Measurements from ENCODE around the gene TFAP2D. TPM values are rescaled to one million over a fixed set of nuclear protein-coding genes. Genes with fewer than 3 reads are reported as not detected.

Gene TFAP2D
- total RNA-seq, 2 donors from 2014 or later = not detected

GRCh38 chr6:50707652-50708300 lies 5.5 kb upstream of the TFAP2D start:
- no peak for TF ChIP-seq CTCF (IDR thresholded peaks at IDR 0.05)
- ATAC-seq (ENCODE audit: insufficient number of reproducible peaks, low FRiP score, low read depth) = no peak
- H3K4me3 ChIP-seq = no peak overlapping the region
- no peaks in the 10 kb centered on the region for H3K27me3 ChIP-seq (replicated peaks; ENCODE audit: insufficient read depth)
- no peak for DNase-seq (ENCODE audit: low spot score)
- H3K9me3 ChIP-seq = no peaks in the 10 kb centered on the region
- no peak overlapping the region for H3K27ac ChIP-seq
- no peaks in the 10 kb centered on the region for H3K36me3 ChIP-seq
- H3K4me1 ChIP-seq (ENCODE audit: control insufficient read depth in 1 of 2, low read depth in 2 of 2) = peaks cover 0 to 7% of the 10 kb centered on the region in 2 donors

DNA sequence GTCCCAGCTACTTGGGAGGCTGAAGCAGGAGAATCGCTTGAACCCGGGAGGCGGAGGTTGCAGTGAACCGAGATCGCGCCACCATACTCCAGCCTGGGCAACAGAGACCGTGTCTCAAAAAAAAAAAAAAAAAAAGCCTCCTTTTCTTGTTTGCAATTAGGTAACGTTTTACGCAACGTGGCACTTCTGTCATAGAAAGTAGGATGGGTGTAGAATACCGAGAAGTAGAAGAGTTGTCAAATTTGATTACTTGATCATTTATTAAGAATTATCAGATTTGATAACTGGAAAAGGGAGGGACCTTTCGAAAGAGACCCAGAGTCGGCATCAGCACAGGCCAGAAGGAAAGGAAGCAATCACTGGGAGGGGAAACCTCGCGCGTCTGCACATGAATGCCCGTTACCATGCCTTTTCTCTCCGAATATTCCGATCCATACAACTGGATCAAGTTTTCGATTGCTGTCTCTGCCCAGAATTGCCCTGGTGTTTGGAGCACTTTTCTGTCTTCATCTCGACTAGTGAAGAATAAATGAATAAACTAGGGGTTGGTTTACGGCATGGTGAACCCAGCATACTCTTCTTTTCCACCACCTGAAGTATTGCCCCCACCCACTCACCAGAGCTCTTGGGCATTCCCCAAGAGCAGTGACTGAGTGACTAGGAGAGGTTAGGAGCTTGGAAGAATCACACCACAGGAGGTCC lies 4.5 kb upstream of the TFAP2D start:
- H3K27me3 ChIP-seq (replicated peaks; ENCODE audit: insufficient read depth) = no peaks in the 10 kb centered on the region
- no peak for TF ChIP-seq CTCF (IDR thresholded peaks at IDR 0.05)
- no peak for ATAC-seq (ENCODE audit: insufficient number of reproducible peaks, low FRiP score, low read depth)

GRCh38 chr6:50709366-50709734 lies 4.0 kb upstream of the TFAP2D start:
- H3K36me3 ChIP-seq = no peaks in the 10 kb centered on the region
- H3K4me3 ChIP-seq = no peak overlapping the region
- DNase-seq (ENCODE audit: low spot score) (no peak), ATAC-seq (ENCODE audit: insufficient number of reproducible peaks, low FRiP score, low read depth) (no peak)
- H3K9me3 ChIP-seq = no peaks in the 10 kb centered on the region
- H3K27me3 ChIP-seq (replicated peaks; ENCODE audit: insufficient read depth) = no peaks in the 10 kb centered on the region
- no peak overlapping the region for H3K27ac ChIP-seq
- no peak for TF ChIP-seq CTCF (IDR thresholded peaks at IDR 0.05)
- H3K4me1 ChIP-seq (ENCODE audit: control insufficient read depth in 1 of 2, low read depth in 2 of 2) = peaks cover 0 to 7% of the 10 kb centered on the region in 2 donors

More for the DNA sequence above, 4.5 kb upstream of the TFAP2D start:
- Histone ChIP-seq H3K4me1 (ENCODE audit: control insufficient read depth in 1 of 2, low read depth in 2 of 2) (peaks cover 0 to 7% of the 10 kb centered on the region in 2 donors), H3K27ac (no peak overlapping the region), H3K9me3 (no peaks in the 10 kb centered on the region), H3K36me3 (no peaks in the 10 kb centered on the region), H3K4me3 (no peak overlapping the region)
- no peak for DNase-seq (ENCODE audit: low spot score)

- ATAC-seq (ENCODE audit: insufficient number of reproducible peaks, low FRiP score, low read depth) = no peak
- no peak overlapping the region for H3K27ac ChIP-seq
- H3K27me3 ChIP-seq (replicated peaks; ENCODE audit: insufficient read depth) = no peaks in the 10 kb centered on the region
- H3K9me3 ChIP-seq = no peaks in the 10 kb centered on the region
- no peak for DNase-seq (ENCODE audit: low spot score)
- no peak for TF ChIP-seq CTCF (IDR thresholded peaks at IDR 0.05)
- no peaks in the 10 kb centered on the region for H3K36me3 ChIP-seq
- no peak overlapping the region for H3K4me3 ChIP-seq
- H3K4me1 ChIP-seq (ENCODE audit: control insufficient read depth in 1 of 2, low read depth in 2 of 2) = peaks cover 0 to 7% of the 10 kb centered on the region in 2 donors
These were observed 1.6 kb upstream of the TFAP2D start for GRCh38 chr6:50711686-50712085.

GRCh38 chr6:50712291-50712690 lies 1.0 kb upstream of the TFAP2D start:
- Histone ChIP-seq H3K27ac (no peak overlapping the region), H3K4me3 (no peak overlapping the region), H3K4me1 (ENCODE audit: control insufficient read depth in 1 of 2, low read depth in 2 of 2) (peaks cover 0 to 7% of the 10 kb centered on the region in 2 donors), H3K36me3 (no peaks in the 10 kb centered on the region), H3K27me3 (replicated peaks; ENCODE audit: insufficient read depth) (no peaks in the 10 kb centered on the region), H3K9me3 (no peaks in the 10 kb centered on the region)
- DNase-seq (ENCODE audit: low spot score) = no peak
- TF ChIP-seq CTCF (IDR thresholded peaks at IDR 0.05) = no peak
- ATAC-seq (ENCODE audit: insufficient number of reproducible peaks, low FRiP score, low read depth) = no peak

Data from thoracic aorta (tissue), 2 donors.